Right kidney (tissue), 9 donors: Measurements from ENCODE around the gene RNF214.
A peak's percentile ranks its signal among the peaks of the same experiment; 100 is the strongest.
"Not testable (repeated sequence)": the region's sequence is repeated elsewhere in the genome, so short reads cannot be mapped to it uniquely, and the experiment has no call there.

ENCODE experiments used
- DNase-seq: peaks from one replicate; pipeline ENCODE4 v3.0.0-alpha.2; 2016
- long read RNA-seq, 8 donors: transcript quantifications; one replicate each; lab custom pipeline, GENCODE V29; 2026

RNF214 gene
- long read RNA-seq, donor 1, partial matches to known transcripts, result 5 of 8 reads
- long read RNA-seq, donor 1, other reads (novel, unspliced or antisense), result 0 of 8 reads
- long read RNA-seq, donor 2, result 0 reads
- long read RNA-seq, donor 3, partial matches to known transcripts, result 0 of 3 reads
- long read RNA-seq, donor 3, other reads (novel, unspliced or antisense), result 0 of 3 reads
- long read RNA-seq, donor 4, partial matches to known transcripts, result 0 of 5 reads
- long read RNA-seq, donor 4, other reads (novel, unspliced or antisense), result 0 of 5 reads
- long read RNA-seq, donor 5, partial matches to known transcripts, result 5 of 6 reads
- long read RNA-seq, donor 5, other reads (novel, unspliced or antisense), result 0 of 6 reads
- long read RNA-seq, donor 6, partial matches to known transcripts, result 9 of 12 reads
- long read RNA-seq, donor 6, other reads (novel, unspliced or antisense), result 0 of 12 reads
- long read RNA-seq, donor 7, partial matches to known transcripts, result 109 of 111 reads
- long read RNA-seq, donor 7, other reads (novel, unspliced or antisense), result 0 of 111 reads
- long read RNA-seq, donor 8, partial matches to known transcripts, result 7 of 12 reads
- long read RNA-seq, donor 8, other reads (novel, unspliced or antisense), result 0 of 12 reads

DNA sequence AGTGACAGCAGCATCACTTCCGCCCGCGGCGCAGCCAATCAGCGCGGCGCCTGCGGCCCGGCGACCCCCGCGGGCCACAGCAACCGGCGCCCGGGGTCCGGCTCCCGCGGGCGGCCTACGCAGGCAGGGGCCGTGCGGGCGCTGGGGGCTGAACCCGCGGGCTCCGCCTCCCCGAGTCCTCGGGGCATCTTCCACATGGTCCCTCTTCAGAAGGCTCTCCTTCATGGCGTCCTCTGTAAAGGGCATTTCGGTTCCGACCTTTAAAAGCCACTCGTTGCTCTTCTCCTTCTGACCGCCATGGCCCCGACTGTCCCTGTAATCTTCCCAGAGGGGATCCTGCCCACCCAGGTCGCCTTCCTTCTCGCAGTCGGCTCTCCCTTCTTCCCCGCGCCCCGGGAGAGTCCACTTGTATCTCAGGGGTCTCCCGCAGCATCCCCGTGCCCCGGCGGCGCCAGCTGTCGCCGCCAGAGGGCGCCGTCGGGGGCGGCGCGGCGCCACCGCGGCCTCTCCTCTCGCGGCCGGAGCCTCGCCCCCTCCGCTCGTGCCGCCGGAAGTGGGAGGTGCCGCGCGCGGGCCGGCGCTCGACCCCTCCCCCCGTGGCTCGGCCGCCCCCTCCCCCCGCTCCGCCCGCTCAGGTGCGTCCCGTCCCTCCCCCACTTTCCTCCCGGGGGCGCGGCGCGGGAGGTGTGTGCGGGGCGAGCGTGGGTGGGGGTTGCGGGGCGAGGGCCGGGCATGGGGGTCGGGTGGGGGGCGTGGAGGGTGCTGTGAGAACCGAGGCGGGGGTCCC is at the start of gene RNF214:
RNF214 (plus strand) TSS at position 580 of the 787 bp plus-strand sequence. CDS start 1,602 bp downstream, outside the sequence.
- peak; percentile 92 for DNase-seq

DNA sequence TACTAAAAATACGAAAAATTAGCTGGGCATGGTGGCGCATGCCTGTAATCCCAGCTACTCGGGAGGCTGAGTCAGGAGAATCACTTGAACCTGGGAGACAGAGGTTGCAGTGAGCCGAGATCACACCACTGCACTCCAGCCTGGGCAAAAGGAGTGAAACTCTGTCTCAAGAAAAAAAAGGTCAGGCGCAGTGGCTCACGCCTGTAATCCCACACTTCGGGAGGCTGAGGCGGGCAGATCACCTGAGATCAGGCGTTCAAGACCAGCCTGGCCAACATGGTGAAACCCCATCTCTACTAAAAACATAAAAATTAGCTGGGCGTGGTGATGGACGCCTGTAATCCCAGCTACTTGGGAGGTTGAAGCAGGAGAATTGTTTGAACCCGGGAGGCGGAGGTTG is 49.3 kb upstream of the RNF214 start:
- DNase-seq, result not testable (repeated sequence)

DNA sequence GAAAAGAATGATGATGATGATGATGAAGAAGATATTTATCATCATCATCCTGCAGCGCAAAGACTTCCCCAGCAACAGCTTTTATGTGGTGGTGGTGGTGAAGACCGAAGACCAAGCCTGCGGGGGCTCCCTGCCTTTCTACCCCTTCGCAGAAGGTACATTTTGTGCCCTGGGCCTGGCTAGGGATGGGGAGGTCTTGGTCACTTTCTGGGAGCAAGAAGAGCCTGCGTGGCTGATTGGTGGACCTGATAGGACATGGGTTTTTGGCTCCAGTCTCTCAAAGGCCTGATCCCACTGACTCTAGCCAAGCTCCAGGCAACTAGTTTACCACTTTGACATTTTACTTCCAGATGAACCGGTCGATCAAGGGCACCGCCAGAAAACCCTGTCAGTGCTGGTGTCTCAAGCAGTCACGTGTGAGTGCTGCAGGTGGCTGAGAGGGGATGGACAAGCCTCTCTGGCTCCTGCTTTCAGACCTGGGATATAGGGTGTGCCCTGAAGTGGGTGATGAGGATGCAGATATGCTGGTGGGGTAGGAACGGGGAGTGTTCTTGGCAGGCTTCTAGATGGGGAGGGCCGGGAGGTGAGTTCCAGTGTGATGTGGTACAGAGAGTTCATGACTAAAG is 48.6 kb upstream of the RNF214 start:
- no peak for DNase-seq

DNA sequence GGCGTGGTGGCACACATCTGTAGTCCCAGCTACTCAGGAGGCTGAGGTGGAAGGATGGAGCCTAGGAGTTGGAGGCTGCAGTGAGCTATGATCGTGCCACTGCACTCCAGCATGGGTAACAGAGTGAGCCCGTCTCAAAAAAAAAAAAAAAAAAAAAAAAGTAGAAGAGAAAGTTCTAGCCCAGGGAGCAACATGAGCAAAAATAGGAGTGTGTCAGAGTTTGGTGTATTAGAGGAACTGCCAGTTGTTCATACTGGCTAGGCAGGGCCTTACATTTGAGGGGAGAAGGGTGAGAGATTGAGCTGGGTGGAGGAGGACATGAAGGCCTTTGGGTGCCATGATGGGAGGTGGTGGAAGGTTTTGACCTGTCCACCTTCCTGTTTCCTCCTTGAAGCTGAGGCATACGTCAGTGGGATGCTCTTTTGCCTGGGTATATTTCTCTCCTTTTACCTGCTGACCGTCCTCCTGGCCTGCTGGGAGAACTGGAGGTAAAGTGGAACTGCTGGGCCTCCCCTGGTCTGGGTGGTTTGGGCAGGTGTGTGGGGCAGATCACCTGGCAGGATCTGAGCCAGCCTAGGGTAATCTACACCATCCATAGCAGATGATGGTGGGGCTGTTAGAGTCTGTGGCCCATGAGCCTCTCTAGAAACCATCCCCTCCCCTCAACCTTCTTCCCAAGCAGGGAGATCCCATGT is 46.6 kb upstream of the RNF214 start:
- DNase-seq, result no peak

DNA sequence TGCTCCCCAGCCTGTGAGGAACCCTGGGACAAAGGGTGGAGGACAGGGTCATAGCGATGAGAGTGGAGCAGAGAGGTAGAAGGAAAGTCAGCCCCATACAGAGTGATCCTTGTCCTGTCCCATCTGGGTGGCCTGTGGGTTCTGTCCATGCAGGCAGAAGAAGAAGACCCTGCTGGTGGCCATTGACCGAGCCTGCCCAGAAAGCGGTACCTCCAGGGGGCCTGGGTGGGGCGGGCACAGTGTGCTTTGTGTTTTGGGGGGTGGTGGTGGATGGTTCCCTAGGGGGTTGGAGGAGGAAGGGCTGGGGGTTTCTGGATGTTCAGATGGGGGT is 46.1 kb upstream of the RNF214 start:
- no peak for DNase-seq

DNA sequence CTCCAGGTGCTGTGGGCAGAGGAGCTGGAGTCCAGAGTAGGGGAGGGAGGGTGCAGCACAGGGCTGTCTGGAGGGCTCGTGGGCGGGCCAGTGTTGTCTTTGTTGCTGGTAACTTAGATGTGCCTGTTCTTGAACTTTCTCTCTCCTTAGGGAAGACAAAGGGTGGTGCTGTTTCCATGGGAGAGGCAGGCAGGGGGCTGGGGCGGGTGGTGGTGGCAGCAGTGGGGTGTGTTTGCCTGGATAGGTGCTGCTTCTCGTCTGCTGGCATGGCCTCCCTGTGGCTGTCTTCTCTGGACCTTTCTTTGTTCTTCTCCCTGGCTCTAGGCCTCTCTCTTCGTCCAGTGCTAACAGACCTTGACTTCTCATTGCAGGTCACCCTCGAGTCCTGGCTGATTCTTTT is 45.5 kb upstream of the RNF214 start:
- no peak for DNase-seq

DNA sequence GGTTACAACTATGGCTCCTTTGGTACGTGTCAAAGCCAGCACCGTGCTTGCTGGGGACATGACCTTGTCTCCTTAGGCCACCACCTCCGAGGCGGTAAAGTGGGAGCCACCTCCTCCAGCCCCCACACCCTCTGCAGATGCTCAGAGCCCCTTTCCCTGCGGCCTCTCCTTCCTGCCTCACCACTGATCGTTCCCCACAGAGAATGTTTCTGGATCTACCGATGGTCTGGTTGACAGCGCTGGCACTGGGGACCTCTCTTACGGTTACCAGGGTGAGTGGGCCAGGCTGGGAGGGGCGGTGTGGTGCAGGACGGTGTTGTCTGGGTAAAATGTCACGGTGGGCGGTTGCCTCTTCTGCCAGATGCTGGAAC is 45.1 kb upstream of the RNF214 start:
- DNase-seq, result no peak

DNA sequence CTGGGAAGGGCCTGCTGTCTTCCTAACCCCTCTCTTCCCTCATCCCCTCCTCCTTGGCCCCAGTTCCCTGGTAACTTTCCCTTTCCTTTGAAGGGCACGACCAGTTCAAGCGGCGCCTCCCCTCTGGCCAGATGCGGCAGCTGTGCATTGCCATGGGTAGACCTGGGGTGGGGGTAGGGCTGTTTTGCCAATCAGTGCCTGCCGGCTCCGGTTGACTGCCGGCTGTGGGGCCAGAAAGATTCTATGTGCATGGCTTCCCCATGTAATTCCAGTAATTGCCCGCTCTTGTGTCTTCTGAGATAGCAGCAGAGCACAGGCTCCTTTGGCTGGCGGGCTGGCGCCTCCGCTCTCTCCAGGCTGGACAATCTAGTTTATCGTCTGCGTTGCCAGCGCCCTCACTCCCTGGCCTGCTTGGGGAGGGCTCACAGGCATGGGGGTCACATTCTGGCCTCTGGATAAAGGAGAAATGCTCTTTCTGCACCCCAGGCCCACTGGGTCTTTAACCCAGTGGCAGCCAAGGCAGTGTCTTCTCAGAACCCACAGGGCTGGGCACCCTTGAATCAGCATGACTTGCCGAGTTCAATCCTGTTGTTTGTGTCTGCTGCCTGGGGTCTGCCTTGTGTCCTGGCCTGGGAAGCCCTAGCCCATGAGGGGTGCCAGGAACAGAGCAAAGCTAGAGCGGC is 44.5 kb upstream of the RNF214 start:
- DNase-seq, result no peak

DNA sequence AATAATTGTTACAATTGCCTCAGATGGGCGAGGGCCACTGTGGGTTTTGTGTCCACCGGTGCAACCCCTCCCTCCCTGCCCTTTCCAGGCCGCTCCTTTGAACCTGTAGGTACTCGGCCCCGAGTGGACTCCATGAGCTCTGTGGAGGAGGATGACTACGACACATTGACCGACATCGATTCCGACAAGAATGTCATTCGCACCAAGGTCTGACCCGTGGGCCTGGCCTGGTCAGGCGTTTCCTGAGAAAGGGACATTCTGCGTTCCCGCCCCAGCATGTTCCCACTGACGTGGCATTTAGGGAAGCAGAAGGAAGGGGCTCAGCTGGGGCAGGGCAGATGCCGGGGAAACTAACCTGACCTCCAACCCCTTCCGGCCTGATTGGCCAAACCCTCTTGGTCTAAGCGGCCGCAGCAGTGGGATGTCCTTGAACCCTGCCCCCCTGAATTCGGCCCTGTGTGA is 43.8 kb upstream of the RNF214 start:
- DNase-seq, result no peak

DNA sequence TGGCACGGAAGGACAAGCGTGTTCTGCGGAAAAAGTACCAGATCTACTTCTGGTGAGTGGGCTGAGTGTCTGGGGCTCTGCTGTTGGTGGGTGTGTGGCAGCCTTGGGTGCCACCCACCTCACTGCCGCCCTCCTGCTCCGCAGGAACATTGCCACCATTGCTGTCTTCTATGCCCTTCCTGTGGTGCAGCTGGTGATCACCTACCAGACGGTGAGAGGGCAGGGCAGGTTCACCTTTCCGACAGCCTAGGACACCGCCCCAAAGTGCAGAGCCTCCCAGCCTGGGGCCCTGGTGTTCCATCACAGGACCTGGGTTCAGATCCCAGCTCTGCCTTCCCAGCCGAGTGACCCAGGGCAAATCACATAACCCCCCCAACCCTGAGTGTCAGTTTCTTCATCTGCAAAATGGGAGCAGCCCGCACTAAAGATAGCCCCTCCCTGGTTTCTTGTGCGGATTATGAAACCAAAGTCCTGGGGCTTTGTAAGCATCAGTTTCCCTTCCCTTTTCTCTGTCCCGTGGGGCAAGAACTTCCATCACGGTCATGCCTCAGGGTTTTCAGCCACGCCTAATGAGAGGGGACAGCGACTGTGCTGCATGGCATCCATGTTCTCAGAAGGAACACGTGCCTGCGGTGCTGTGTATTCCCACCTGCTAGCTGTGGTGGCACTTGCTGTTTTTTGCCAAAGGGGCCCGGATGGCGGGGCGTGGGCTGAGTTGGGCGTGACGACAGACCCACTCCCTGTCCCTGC is 43.1 kb upstream of the RNF214 start:
- DNase-seq, result no peak

DNA sequence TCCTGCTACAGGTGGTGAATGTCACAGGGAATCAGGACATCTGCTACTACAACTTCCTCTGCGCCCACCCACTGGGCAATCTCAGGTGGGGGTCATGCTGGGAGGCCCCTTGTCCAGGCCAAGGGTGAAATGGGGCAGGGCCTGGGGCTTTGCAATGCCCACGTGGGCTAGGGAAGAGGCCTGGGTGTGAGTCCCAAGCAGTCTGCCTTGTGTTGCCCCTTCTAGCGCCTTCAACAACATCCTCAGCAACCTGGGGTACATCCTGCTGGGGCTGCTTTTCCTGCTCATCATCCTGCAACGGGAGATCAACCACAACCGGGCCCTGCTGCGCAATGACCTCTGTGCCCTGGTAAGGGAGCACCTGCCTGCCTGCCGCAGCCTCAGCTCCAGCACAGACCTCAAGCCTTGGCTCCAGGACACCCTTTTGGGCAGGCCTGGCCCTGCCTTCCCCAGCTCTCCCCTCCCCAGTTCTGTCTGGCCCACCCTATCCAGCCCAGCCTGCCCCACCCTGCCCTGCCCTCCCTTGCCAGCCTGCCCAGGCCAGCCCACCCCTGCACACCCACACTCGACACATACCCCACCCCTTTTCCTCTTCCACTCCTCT is 42.4 kb upstream of the RNF214 start:
- DNase-seq, result no peak

DNA sequence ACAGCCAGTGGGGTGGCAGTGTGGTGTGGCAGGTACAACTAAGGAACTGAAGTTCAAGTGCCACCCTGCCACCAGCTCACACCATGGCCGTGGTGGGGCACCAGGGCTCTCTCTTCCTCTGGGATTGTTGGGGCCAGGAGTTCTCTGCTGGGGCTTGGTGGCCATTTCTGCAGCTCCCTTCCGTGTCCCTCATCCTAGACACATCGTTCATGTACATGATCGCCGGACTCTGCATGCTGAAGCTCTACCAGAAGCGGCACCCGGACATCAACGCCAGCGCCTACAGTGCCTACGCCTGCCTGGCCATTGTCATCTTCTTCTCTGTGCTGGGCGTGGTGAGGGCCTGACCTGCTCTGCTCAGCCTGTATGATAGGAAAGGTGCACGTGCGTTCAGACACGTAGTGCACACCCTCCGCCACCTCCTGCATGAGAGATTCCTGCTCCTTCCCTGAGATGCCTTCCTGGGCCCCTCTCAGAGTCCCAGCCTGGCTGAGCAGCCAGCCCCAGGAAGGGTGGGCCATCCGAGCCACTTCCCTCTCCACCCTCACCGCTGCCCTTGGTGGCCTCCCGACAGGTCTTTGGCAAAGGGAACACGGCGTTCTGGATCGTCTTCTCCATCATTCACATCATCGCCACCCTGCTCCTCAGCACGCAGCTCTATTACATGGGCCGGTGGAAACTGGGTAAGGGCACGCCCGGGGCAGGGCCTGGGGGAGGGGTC is 40.6 kb upstream of the RNF214 start:
- DNase-seq, result no peak

DNA sequence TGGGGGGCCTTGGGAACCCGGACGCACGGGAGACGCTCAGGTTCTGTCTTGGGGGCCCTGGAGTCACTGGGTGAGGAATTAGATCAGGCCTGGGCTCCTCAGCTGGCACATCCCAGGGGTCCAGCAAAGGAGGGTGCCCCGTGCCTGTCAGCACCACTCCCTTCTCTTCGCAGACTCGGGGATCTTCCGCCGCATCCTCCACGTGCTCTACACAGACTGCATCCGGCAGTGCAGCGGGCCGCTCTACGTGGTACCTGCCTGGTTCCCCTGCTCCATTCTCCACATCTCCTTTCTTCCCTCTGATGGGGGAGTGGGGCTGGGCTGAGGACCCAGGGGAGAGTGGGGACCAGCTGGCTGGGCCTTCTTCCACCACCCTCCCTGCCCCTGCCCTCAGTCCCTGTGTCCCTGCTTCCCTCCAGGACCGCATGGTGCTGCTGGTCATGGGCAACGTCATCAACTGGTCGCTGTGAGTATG is 40.0 kb upstream of the RNF214 start:
- DNase-seq, result no peak

DNA sequence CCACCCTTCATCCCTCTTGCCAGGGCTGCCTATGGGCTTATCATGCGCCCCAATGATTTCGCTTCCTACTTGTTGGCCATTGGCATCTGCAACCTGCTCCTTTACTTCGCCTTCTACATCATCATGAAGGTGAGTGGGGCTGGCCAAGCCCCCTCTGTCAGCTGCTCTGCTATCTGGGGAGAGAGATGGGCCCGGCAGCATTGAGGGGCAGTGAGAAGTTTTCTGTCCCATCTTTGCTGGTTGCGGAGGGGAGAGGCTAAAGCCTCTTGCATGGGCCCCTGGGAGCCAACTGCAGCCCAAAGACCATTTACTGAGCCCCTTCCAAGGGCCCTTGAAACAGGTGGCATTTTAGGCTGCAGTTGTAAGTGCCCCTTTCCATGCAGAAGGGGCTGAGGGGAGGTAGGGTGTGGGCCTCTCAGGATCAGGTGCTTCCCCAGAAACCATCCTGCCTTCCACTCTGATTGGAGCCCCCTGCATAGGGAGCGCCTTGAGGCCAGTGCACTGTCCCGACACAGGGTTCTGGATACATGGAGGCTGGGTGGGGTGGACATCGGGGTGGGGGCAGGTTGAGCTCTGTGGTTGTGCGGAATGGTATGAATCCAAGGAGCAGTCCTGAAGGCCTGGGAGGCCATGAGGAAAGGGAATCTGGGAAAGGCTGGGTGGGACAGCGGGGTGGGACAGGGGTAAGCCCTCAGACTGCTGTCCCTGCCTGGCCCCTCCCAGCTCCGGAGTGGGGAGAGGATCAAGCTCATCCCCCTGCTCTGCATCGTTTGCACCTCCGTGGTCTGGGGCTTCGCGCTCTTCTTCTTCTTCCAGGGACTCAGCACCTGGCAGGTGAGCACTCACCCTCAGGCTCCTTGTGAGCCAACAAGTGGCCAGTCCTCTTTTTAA is 39.1 kb upstream of the RNF214 start:
- DNase-seq, result no peak

DNA sequence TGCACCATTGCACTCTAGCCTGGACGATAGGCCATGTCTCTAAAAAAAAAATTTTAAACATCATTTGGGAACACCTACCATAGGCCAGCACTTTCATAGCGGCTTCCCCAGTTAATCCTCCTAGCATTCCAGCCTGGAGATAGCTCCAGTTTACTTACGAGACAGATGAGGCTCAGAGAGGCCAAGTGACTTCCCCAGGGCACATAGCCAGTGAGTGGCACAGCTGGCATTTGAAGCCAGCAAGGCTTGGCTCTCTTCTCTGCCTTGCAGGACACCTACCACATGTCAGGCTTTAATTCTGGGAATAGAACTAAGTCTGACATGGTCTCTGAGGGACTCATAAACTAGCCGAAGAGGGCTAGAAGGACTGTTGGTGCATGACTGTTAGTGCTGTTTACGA is 38.2 kb upstream of the RNF214 start:
- DNase-seq, result no peak

DNA sequence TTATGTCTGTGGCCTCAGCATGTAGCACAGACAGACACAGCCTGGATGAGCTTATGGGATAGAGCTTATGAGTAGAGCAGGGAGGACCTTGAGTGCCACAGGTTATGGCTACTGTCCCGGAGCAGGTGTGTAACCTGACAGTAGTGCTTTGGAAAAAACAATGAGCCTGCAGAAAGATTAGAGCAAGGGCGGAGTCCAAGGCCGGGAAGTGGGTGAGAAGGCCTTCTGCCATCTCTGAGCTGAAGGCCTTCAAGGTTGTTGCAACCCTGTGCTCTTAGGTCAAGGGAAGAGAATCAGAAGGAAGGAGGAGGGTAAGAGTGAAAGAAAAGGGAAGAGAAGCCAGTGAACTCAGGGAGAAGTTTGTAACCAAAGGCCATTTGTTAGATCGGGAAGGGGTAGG is 37.2 kb upstream of the RNF214 start:
- no peak for DNase-seq

DNA sequence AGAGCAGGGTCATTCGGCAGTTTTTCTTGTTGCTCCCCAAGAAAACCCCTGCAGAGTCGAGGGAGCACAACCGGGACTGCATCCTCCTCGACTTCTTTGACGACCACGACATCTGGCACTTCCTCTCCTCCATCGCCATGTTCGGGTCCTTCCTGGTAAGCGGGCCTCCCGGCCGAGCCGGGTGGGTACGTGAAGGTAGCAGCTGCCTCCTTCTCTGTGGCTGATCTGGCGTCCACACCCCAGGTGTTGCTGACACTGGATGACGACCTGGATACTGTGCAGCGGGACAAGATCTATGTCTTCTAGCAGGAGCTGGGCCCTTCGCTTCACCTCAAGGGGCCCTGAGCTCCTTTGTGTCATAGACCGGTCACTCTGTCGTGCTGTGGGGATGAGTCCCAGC is 36.7 kb upstream of the RNF214 start:
- no peak for DNase-seq

DNA sequence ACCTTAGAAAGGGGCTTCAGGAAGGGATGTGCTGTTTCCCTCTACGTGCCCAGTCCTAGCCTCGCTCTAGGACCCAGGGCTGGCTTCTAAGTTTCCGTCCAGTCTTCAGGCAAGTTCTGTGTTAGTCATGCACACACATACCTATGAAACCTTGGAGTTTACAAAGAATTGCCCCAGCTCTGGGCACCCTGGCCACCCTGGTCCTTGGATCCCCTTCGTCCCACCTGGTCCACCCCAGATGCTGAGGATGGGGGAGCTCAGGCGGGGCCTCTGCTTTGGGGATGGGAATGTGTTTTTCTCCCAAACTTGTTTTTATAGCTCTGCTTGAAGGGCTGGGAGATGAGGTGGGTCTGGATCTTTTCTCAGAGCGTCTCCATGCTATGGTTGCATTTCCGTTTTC is 35.5 kb upstream of the RNF214 start:
- no peak for DNase-seq
